Skin of body (tissue), 2 donors: ENCODE measurements around the gene KLHL17. TPM values are rescaled to one million over a fixed set of nuclear protein-coding genes. Genes with fewer than 3 reads are reported as not detected.

Experiments used
- small RNA-seq: library from RNA; depleted of rRNA; stranded (forward); fragments of <200 nt; gene quantifications from one replicate; pipeline ENCODE3, GENCODE V24; 2014; ENCODE audit warnings: low replicate concordance
- total RNA-seq: library from RNA; depleted of rRNA; stranded (reverse); fragments of >200 nt; gene quantifications from one replicate; pipeline ENCODE4 v1.2.3, GENCODE V29; 2014

The KLHL17 gene
- total RNA-seq, 1 donor from 2014 or later = 3.9 TPM

Small RNAs within 50 kb of the gene (small RNA-seq; reads per million reads assigned to genes)
- gene AL645608.3 (not detected), gene AL645608.4 (not detected)

Other genes starting within 250 kb of the KLHL17 start
- gene SAMD11, start 36.7 kb upstream of the KLHL17 start, total RNA-seq = 4.9 TPM
- gene NOC2L, start 1.3 kb upstream of the KLHL17 start, total RNA-seq = 35.9 TPM
- gene PLEKHN1, start 5.9 kb downstream of the KLHL17 start, total RNA-seq = 1.9 TPM
- gene PERM1, start 21.5 kb downstream of the KLHL17 start, total RNA-seq = 0.99 TPM
- gene HES4, start 39.5 kb downstream of the KLHL17 start, total RNA-seq = 12.5 TPM
- 13.7 TPM for gene ISG15, start 52.9 kb downstream of the KLHL17 start, total RNA-seq
- 39.8 TPM for gene AGRN, start 59.5 kb downstream of the KLHL17 start, total RNA-seq
- 0.69 TPM for gene RNF223, start 113.7 kb downstream of the KLHL17 start, total RNA-seq
- gene C1orf159, start 155.5 kb downstream of the KLHL17 start, total RNA-seq = 6.9 TPM
- 0.39 TPM for gene TTLL10, start 213.3 kb downstream of the KLHL17 start, total RNA-seq
- gene TNFRSF18, start 246.0 kb downstream of the KLHL17 start, total RNA-seq = 1.9 TPM